ENCODE measurements around the gene ARL14EPL.

Gene ARL14EPL

GRCh38 chr5:115992848-115993350 is 39.4 kb upstream of the ARL14EPL start:
- no peak for DNase-seq
- no peak overlapping the region for H2BK12ac ChIP-seq (ENCODE audit: low read length in 2 of 2)
- no peak overlapping the region for H3K18ac ChIP-seq (ENCODE audit: low read depth in 1 of 2, low read length in 2 of 2)
- no peak overlapping the region for H3K4me2 ChIP-seq (ENCODE audit: low read length, poor library complexity, severe bottlenecking)
- no peaks in the 10 kb centered on the region for H3K27me3 ChIP-seq (ENCODE audit: control insufficient read depth in 1 of 2, insufficient read depth in 1 of 2, low read length in 2 of 2)
- H3K14ac ChIP-seq (ENCODE audit: low read length in 2 of 2), result no peak overlapping the region
- H3K4me1 ChIP-seq (ENCODE audit: control insufficient read depth, insufficient read depth, low read depth, low read length), result no peaks in the 10 kb centered on the region
- no CpG with 5 or more reads among the region's 5 CpGs for WGBS
- no peak overlapping the region for H4K8ac ChIP-seq (ENCODE audit: low read length)
- no peaks in the 10 kb centered on the region for H3K79me1 ChIP-seq (replicated peaks; ENCODE audit: low read length, poor library complexity, severe bottlenecking)
- H4K91ac ChIP-seq (ENCODE audit: low read length), result no peak overlapping the region
- no peak overlapping the region for H2BK5ac ChIP-seq (ENCODE audit: low read depth, low read length, poor library complexity, severe bottlenecking)
- no peak overlapping the region for H2BK15ac ChIP-seq (ENCODE audit: low read depth, poor library complexity, severe bottlenecking)
- no peak overlapping the region for H2AFZ ChIP-seq (ENCODE audit: low read depth, low read length)
- H3K4ac ChIP-seq (ENCODE audit: low read depth in 1 of 2, low read length in 2 of 2), result no peak overlapping the region
- H3K9me3 ChIP-seq (ENCODE audit: control insufficient read depth, low read length), result peaks cover 4% of the 10 kb centered on the region
- H3K27ac ChIP-seq (ENCODE audit: low read length, poor library complexity, severe bottlenecking), result no peak overlapping the region
- H3K4me3 ChIP-seq (ENCODE audit: insufficient read depth in 1 of 2, low read depth in 1 of 2, low read length in 2 of 2), result no peak overlapping the region
- no peaks in the 10 kb centered on the region for H3K36me3 ChIP-seq (ENCODE audit: control insufficient read depth in 1 of 2, insufficient read depth in 2 of 2, low read depth in 1 of 2, low read length in 2 of 2)
- no peak overlapping the region for H2AK5ac ChIP-seq (ENCODE audit: low read length, severe bottlenecking)
- no peak overlapping the region for H2BK120ac ChIP-seq (ENCODE audit: low read depth, low read length)
- no peak overlapping the region for H3K23ac ChIP-seq (ENCODE audit: low read length in 2 of 2)
- H3K9ac ChIP-seq (ENCODE audit: low read length), result peak overlapping the region; percentile 1

GRCh38 chr5:115995351-115995750 is 36.9 kb upstream of the ARL14EPL start:
- no peak overlapping the region for H2AK5ac ChIP-seq (ENCODE audit: low read length, severe bottlenecking)
- H3K23ac ChIP-seq (ENCODE audit: low read length in 2 of 2), result no peak overlapping the region
- H3K27me3 ChIP-seq (ENCODE audit: control insufficient read depth in 1 of 2, insufficient read depth in 1 of 2, low read length in 2 of 2), result no peaks in the 10 kb centered on the region
- peaks cover 4% of the 10 kb centered on the region for H3K9me3 ChIP-seq (ENCODE audit: control insufficient read depth, low read length)
- no peak overlapping the region for H4K91ac ChIP-seq (ENCODE audit: low read length)
- no peak for DNase-seq
- no peaks in the 10 kb centered on the region for H3K79me1 ChIP-seq (replicated peaks; ENCODE audit: low read length, poor library complexity, severe bottlenecking)
- H3K36me3 ChIP-seq (ENCODE audit: control insufficient read depth in 1 of 2, insufficient read depth in 2 of 2, low read depth in 1 of 2, low read length in 2 of 2), result no peaks in the 10 kb centered on the region
- no peak overlapping the region for H3K14ac ChIP-seq (ENCODE audit: low read length in 2 of 2)
- no peak overlapping the region for H3K9ac ChIP-seq (ENCODE audit: low read length)
- no peaks in the 10 kb centered on the region for H3K4me1 ChIP-seq (ENCODE audit: control insufficient read depth, insufficient read depth, low read depth, low read length)
- H2BK5ac ChIP-seq (ENCODE audit: low read depth, low read length, poor library complexity, severe bottlenecking), result no peak overlapping the region
- H3K27ac ChIP-seq (ENCODE audit: low read length, poor library complexity, severe bottlenecking), result no peak overlapping the region
- H3K4ac ChIP-seq (ENCODE audit: low read depth in 1 of 2, low read length in 2 of 2), result no peak overlapping the region
- H3K4me3 ChIP-seq (ENCODE audit: insufficient read depth in 1 of 2, low read depth in 1 of 2, low read length in 2 of 2), result no peak overlapping the region
- 96% methylated on average over 3 of the region's 6 CpGs for WGBS
- no peak overlapping the region for H2BK12ac ChIP-seq (ENCODE audit: low read length in 2 of 2)
- no peak overlapping the region for H4K8ac ChIP-seq (ENCODE audit: low read length)
- no peak overlapping the region for H2BK120ac ChIP-seq (ENCODE audit: low read depth, low read length)
- H3K4me2 ChIP-seq (ENCODE audit: low read length, poor library complexity, severe bottlenecking), result no peak overlapping the region
- no peak overlapping the region for H2BK15ac ChIP-seq (ENCODE audit: low read depth, poor library complexity, severe bottlenecking)
- H3K18ac ChIP-seq (ENCODE audit: low read depth in 1 of 2, low read length in 2 of 2), result no peak overlapping the region
- H2AFZ ChIP-seq (ENCODE audit: low read depth, low read length), result no peak overlapping the region

DNA sequence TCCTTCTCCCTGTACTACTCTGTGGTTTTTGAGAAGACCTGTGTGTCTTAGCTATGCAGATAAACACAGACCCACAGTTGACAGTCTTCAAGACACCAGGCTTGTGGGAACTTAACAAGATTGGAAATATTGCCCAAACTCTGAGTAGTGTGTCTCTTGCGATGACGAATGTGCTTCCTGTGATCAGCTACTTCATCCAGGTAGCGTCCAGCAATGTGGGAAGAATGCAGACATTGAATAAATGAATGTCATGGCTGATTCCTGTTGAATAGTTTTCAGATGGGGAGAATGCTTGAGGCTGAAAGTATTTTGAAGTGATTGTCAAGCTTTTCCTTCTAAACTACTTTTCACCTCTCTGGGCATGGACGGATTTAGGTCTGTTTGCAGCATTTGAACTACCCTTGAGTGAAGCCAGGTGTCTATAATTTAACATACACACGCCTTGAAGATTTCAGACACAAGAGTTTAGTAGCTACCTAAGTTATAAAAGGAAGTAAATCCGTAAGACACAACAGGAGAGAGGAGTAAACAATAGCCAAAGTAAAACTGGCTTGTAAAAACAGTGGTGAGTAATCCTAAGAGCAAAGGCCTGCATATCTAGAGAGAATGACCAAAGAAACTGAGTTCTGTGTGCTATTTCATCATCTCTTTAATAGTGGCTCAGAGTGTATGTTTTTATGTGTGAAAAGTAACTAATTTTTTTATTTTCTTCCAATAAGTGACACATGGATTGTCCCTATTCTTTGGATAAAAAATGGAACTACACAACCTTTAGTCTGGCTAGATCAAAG is 30.0 kb upstream of the ARL14EPL start:
- no peak overlapping the region for H4K8ac ChIP-seq (ENCODE audit: low read length)
- no peak overlapping the region for H2BK5ac ChIP-seq (ENCODE audit: low read depth, low read length, poor library complexity, severe bottlenecking)
- no peak overlapping the region for H3K18ac ChIP-seq (ENCODE audit: low read depth in 1 of 2, low read length in 2 of 2)
- no peak overlapping the region for H3K4me2 ChIP-seq (ENCODE audit: low read length, poor library complexity, severe bottlenecking)
- no peak overlapping the region for H3K14ac ChIP-seq (ENCODE audit: low read length in 2 of 2)
- no peaks in the 10 kb centered on the region for H3K9me3 ChIP-seq (ENCODE audit: control insufficient read depth, low read length)
- H3K36me3 ChIP-seq (ENCODE audit: control insufficient read depth in 1 of 2, insufficient read depth in 2 of 2, low read depth in 1 of 2, low read length in 2 of 2), result no peaks in the 10 kb centered on the region
- H2BK120ac ChIP-seq (ENCODE audit: low read depth, low read length), result no peak overlapping the region
- no peak overlapping the region for H2BK15ac ChIP-seq (ENCODE audit: low read depth, poor library complexity, severe bottlenecking)
- H3K23ac ChIP-seq (ENCODE audit: low read length in 2 of 2), result no peak overlapping the region
- no peak overlapping the region for H4K91ac ChIP-seq (ENCODE audit: low read length)
- peak; percentile 7 for DNase-seq
- H3K27me3 ChIP-seq (ENCODE audit: control insufficient read depth in 1 of 2, insufficient read depth in 1 of 2, low read length in 2 of 2), result no peaks in the 10 kb centered on the region
- H2AK5ac ChIP-seq (ENCODE audit: low read length, severe bottlenecking), result no peak overlapping the region
- WGBS, result 82% methylated on average over 4 of the region's 6 CpGs
- H3K4ac ChIP-seq (ENCODE audit: low read depth in 1 of 2, low read length in 2 of 2), result no peak overlapping the region
- H3K79me1 ChIP-seq (replicated peaks; ENCODE audit: low read length, poor library complexity, severe bottlenecking), result no peaks in the 10 kb centered on the region
- H3K27ac ChIP-seq (ENCODE audit: low read length, poor library complexity, severe bottlenecking), result no peak overlapping the region
- no peak overlapping the region for H2BK12ac ChIP-seq (ENCODE audit: low read length in 2 of 2)
- no peak overlapping the region for H3K9ac ChIP-seq (ENCODE audit: low read length)
- H3K4me3 ChIP-seq (ENCODE audit: insufficient read depth in 1 of 2, low read depth in 1 of 2, low read length in 2 of 2), result no peak overlapping the region
- H3K4me1 ChIP-seq (ENCODE audit: control insufficient read depth, insufficient read depth, low read depth, low read length), result no peaks in the 10 kb centered on the region
- H2AFZ ChIP-seq (ENCODE audit: low read depth, low read length), result no peak overlapping the region

DNA sequence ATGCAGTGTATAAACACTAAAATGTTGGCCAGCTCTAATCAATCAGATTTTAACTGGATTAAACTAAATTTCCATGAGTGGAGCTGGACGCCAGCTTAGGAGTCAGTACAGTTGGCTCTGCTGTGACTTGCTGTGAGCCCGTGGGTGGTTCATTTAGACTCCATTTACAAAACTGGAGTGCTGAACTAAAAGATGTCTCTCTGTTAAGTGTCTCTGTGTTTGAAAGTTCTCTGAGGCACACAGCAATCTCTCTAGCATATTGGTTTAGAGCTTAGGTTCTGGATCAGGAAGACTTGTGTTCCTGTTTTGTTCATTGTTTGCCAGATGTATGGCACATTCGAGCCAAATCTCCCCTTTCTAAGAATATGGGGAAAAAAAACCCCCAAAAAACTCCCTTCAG is 28.0 kb upstream of the ARL14EPL start:
- H4K91ac ChIP-seq (ENCODE audit: low read length), result no peak overlapping the region
- H3K27me3 ChIP-seq (ENCODE audit: control insufficient read depth in 1 of 2, insufficient read depth in 1 of 2, low read length in 2 of 2), result no peaks in the 10 kb centered on the region
- no peak overlapping the region for H2BK12ac ChIP-seq (ENCODE audit: low read length in 2 of 2)
- H3K4me1 ChIP-seq (ENCODE audit: control insufficient read depth, insufficient read depth, low read depth, low read length), result no peaks in the 10 kb centered on the region
- no peak overlapping the region for H3K23ac ChIP-seq (ENCODE audit: low read length in 2 of 2)
- WGBS, result 98% methylated on average over 2 of the region's 3 CpGs
- H4K8ac ChIP-seq (ENCODE audit: low read length), result no peak overlapping the region
- no peak overlapping the region for H2AFZ ChIP-seq (ENCODE audit: low read depth, low read length)
- H3K4me3 ChIP-seq (ENCODE audit: insufficient read depth in 1 of 2, low read depth in 1 of 2, low read length in 2 of 2), result no peak overlapping the region
- H3K4me2 ChIP-seq (ENCODE audit: low read length, poor library complexity, severe bottlenecking), result no peak overlapping the region
- no peak overlapping the region for H3K14ac ChIP-seq (ENCODE audit: low read length in 2 of 2)
- no peaks in the 10 kb centered on the region for H3K36me3 ChIP-seq (ENCODE audit: control insufficient read depth in 1 of 2, insufficient read depth in 2 of 2, low read depth in 1 of 2, low read length in 2 of 2)
- H2BK5ac ChIP-seq (ENCODE audit: low read depth, low read length, poor library complexity, severe bottlenecking), result no peak overlapping the region
- no peaks in the 10 kb centered on the region for H3K79me1 ChIP-seq (replicated peaks; ENCODE audit: low read length, poor library complexity, severe bottlenecking)
- H2AK5ac ChIP-seq (ENCODE audit: low read length, severe bottlenecking), result no peak overlapping the region
- no peak overlapping the region for H2BK120ac ChIP-seq (ENCODE audit: low read depth, low read length)
- no peak overlapping the region for H3K4ac ChIP-seq (ENCODE audit: low read depth in 1 of 2, low read length in 2 of 2)
- H2BK15ac ChIP-seq (ENCODE audit: low read depth, poor library complexity, severe bottlenecking), result no peak overlapping the region
- H3K9me3 ChIP-seq (ENCODE audit: control insufficient read depth, low read length), result no peaks in the 10 kb centered on the region
- no peak overlapping the region for H3K18ac ChIP-seq (ENCODE audit: low read depth in 1 of 2, low read length in 2 of 2)
- DNase-seq, result no peak
- no peak overlapping the region for H3K9ac ChIP-seq (ENCODE audit: low read length)
- no peak overlapping the region for H3K27ac ChIP-seq (ENCODE audit: low read length, poor library complexity, severe bottlenecking)
